Stimulated activated CD4-positive, alpha-beta T cell treated with anti-CD3 and anti-CD28 coated beads, Interleukin-1b, Interleukin-23, amount 100 ng/mL, for 24 hours (primary cell): ENCODE data around the gene AQP12A.
"Not testable (repeated sequence)": the region's sequence is repeated elsewhere in the genome, so short reads cannot be mapped to it uniquely, and the experiment has no call there.

ENCODE experiments used
- DNase-seq, 4 experiments: peaks; one replicate each; pipeline ENCODE4 v3.0.0-alpha.2; 2020; ENCODE audit warnings: low read depth in 4 of 4, low spot score in 1 of 4

AQP12A gene, protein sequence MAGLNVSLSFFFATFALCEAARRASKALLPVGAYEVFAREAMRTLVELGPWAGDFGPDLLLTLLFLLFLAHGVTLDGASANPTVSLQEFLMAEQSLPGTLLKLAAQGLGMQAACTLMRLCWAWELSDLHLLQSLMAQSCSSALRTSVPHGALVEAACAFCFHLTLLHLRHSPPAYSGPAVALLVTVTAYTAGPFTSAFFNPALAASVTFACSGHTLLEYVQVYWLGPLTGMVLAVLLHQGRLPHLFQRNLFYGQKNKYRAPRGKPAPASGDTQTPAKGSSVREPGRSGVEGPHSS

GRCh38 chr2:240691631-240692420 is at the start of gene AQP12A:
TSS of gene AQP12A (plus strand) at chr2:240691866. CDS start at chr2:240691914, 48 bp downstream.
- DNase-seq: not testable (repeated sequence)

DNA sequence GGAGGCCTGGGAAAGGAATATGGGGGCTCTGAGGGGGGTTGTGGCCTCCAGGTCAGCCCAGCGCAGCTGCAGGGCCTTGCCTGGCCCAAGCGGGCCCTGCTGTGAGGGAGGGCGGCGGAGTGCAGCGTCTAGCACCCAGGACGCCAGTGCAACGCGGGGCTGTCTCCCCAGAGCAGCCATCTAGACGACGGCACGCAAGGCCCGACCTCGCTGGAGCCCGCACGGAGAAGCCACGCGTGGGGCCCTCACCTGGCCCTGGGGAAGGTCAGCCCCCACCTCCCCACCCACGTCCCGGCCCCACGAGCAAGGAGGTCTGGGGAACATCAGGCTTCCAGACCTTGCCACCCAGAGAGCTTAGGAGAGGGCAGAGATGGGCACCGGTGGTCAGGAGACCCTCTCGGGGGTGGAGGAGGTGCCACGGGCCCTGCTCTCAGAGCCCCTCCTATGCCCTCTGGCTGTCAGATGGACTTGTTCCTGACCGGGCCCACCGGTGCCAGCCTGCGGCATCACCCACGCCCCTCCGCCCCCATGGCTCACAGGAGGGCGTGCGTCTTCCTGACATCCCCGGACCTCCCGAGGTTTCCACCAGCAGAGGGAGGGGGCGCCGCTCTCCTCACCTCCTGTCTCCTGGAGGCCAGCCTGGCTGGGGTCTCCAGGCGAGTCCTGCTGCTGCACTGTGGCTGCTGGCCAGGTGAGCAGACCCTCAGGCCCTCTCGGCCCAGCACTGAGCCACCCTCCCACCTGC is 49.4 kb upstream of the AQP12A start:
- DNase-seq: no peak

- DNase-seq: no peak
These were observed 48.9 kb upstream of the AQP12A start for GRCh38 chr2:240642806-240643092.

DNA sequence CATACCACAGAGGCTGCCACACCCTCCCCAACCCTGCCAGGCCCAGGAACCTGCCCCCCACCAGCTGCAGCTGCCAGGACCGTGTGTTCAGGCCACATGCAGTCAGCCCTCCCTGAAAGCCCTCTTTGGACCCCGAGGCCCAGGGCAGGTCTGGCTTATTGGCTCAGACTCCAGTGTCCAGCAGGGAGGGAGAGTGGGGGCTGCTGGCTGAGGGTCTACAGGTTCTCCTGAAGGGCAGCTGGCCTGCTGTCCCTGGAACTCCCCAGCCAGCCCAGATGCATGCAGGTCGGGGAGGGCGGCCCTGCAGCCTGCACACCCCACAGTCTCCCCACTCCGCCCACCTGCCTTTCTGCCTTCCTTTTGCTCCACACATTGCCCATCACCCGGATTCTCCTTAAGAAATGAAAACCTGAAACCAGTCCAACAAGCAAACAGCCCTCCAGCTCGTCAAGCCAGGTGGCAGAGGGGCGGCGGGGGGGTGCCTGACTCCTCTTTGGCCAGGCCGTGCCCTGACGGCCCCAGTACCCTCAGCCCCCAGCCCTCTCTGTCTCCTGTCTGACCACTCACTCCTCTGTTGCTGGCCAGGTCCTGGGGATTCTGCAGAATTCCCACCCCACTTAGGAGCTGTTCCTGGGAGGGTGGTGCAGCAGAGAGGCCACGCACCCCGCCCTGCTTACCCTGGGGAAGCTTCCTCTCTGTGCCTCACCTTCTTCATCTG is 48.4 kb upstream of the AQP12A start:
- DNase-seq: no peak

- DNase-seq: no peak
These were observed 47.9 kb upstream of the AQP12A start for GRCh38 chr2:240643811-240644150.

DNA sequence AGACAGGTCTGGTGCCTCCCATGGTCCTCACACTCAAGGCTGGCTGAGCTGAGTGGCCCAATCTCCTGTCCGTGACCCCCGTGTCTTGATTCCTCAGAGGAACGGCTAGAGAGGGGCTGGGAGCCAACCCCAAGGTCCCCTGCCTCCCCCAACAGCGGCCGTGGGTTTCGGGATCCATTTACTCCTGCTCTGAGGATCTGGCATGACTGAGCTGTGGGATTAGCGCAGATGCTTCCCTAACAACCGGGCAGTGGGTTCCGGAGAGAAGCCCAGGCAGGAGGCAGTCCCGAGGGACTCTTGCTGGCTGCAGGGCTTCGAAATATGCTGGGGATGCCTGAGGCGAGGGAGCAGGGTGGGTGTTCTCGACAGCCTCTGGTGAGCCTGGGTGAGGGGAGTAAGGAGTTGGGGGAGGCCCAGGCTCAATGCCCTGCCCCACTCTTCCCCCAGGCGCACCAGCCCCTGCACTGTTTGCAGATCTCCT is 47.5 kb upstream of the AQP12A start:
- no peak for DNase-seq

DNA sequence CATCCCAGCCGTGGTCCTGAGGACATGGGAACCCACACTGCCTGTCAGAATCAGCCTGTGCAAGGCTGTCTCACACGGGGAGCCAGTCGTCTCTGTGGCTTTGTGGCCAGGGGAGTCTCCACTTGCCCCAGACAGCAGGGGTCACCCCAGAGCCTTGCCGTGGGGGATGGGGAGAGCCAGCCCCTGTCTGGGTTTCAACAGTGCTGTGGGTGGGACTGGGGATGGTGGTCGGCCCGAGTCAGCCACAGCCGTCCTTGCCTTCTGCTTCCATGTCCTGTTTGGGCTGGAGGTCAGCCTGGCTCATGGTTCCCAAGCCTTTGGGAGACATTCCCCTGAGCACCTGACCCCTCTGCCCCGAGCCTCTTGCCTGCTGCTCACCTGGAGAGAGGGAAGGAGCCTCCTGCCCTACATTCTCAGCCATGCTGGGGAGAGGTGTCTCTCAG is 46.8 kb upstream of the AQP12A start:
- no peak for DNase-seq

DNA sequence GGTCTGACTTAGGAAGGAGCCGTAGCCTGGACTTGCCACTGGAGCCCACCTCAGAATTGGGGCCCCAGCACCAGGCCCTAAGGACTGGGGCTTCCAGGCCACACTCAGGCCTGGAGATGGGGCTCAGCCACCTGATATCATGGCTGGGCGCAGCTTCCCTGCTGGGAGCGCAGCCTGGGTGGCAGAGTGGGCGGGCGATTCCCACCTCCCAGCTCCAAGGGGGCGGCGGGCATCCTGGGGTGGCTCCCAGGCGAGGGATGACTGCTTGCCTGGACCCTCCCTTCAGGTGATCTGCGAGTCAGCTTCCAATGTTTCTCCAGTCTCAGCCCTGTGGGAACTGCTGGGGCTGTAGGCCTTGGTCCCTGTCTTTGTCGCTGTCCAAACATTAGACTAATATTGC is 46.3 kb upstream of the AQP12A start:
- DNase-seq: no peak

GRCh38 chr2:240645801-240646175 is 45.9 kb upstream of the AQP12A start:
- no peak for DNase-seq

- DNase-seq: no peak
These were observed 45.3 kb upstream of the AQP12A start for GRCh38 chr2:240646176-240646899.

GRCh38 chr2:240646900-240647502 is 44.7 kb upstream of the AQP12A start:
- no peak for DNase-seq

GRCh38 chr2:240647503-240648154 is 44.0 kb upstream of the AQP12A start:
- DNase-seq: no peak

DNA sequence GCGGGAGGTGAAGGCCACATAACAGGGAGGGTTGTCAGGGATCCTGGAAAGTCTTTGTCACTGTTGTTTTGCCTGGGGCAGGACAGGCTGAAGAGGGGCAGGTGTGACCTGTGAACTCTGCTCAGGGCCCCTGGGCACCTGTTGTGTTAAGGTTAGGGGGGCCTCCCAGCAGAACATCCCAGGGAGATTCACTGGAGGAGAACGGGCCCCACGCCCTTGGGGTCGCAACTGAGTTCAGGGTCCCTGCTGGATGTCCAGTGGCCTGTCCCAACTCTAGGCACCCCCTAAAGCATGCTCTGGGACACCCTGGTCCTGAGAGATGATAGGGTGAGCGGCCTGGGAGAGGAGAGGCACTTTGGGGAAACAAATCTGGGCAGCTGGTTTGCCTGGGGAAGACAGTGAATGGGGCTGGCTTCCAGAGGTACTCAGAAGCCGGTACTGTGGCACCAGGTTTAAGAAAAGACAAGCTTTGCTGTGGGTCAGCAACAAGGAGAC is 43.5 kb upstream of the AQP12A start:
- no peak for DNase-seq

- DNase-seq: no peak
These were observed 42.9 kb upstream of the AQP12A start for GRCh38 chr2:240648650-240649275.

GRCh38 chr2:240649331-240649730 is 42.3 kb upstream of the AQP12A start:
- DNase-seq: no peak

- DNase-seq: no peak
These were observed 41.3 kb upstream of the AQP12A start for GRCh38 chr2:240650254-240650965.

GRCh38 chr2:240651185-240651584 is 40.5 kb upstream of the AQP12A start:
- DNase-seq: no peak
